CD4-positive, CD25-positive, alpha-beta regulatory T cell (primary cell): ENCODE results near the gene FECH. TPM values are rescaled to one million over a fixed set of nuclear protein-coding genes. Genes with fewer than 3 reads are reported as not detected.

Source experiments
- ATAC-seq, 2 donors: fragments of 150-1000 bp; cut with Tn5 transposase; one replicate each; pipeline ENCODE4 v1.10.0; 2021; ENCODE audit warnings: low read depth in 2 of 2, moderate number of reproducible peaks in 2 of 2, moderate library complexity in 1 of 2
- DNase-seq, 3 donors: peaks; one replicate each; pipeline versions ENCODE4 v3.0.0 to v3.0.0-alpha.2; 2012 to 2022; ENCODE audit warnings: mixed read lengths in 1 of 3
- H3K27ac ChIP-seq: one replicate; pipeline ENCODE4 v1.7.0; 2013; ENCODE audit warnings: mild to moderate bottlenecking, low read length; ENCODE audit not compliant: insufficient read depth, poor library complexity, severe bottlenecking
- H3K27me3 ChIP-seq: one replicate; pipeline ENCODE4 v1.7.0; 2013; ENCODE audit warnings: low read length; ENCODE audit not compliant: control insufficient read depth, insufficient read depth
- H3K36me3 ChIP-seq: one replicate; pipeline ENCODE4 v1.7.0; 2013; ENCODE audit warnings: mild to moderate bottlenecking, low read length, moderate library complexity; ENCODE audit not compliant: control insufficient read depth, insufficient read depth
- H3K4me1 ChIP-seq: 2 replicates; pipeline ENCODE4 v1.7.0; 2013; ENCODE audit warnings: mild to moderate bottlenecking, low read length; ENCODE audit not compliant: insufficient read depth, control insufficient read depth, poor library complexity, severe bottlenecking
- H3K4me3 ChIP-seq: one replicate; pipeline ENCODE4 v1.7.0; 2013; ENCODE audit warnings: low read depth, mild to moderate bottlenecking, low read length, moderate library complexity
- H3K9me3 ChIP-seq, 2 experiments: 1 replicate in 1 of 2; 2 replicates in 1 of 2; pipeline ENCODE4 v1.7.0; 2013; ENCODE audit warnings: low read length in 2 of 2, mild to moderate bottlenecking in 1 of 2, moderate library complexity in 1 of 2; ENCODE audit not compliant: control insufficient read depth in 2 of 2
- H3K27ac Mint-ChIP-seq, 3 donors: one replicate each; pipeline ENCODE4 v1.8.0; 2020 to 2022; ENCODE audit warnings: mild to moderate bottlenecking in 3 of 3, mixed read lengths in 3 of 3, moderate library complexity in 2 of 3
- H3K27me3 Mint-ChIP-seq: one replicate; pipeline ENCODE4 v1.8.0; 2022; ENCODE audit warnings: mild to moderate bottlenecking, mixed read lengths
- H3K36me3 Mint-ChIP-seq: one replicate; pipeline ENCODE4 v1.8.0; 2020; ENCODE audit warnings: mixed read lengths
- H3K4me1 Mint-ChIP-seq, 4 donors: one replicate each; pipeline ENCODE4 v1.8.0; 2020 to 2022; ENCODE audit warnings: mixed read lengths in 4 of 4, mild to moderate bottlenecking in 1 of 4
- H3K4me3 Mint-ChIP-seq, 4 donors: one replicate each; pipeline ENCODE4 v1.8.0; 2020 to 2022; ENCODE audit warnings: mild to moderate bottlenecking in 4 of 4, mixed read lengths in 4 of 4, moderate library complexity in 3 of 4
- H3K9me3 Mint-ChIP-seq, 7 donors: one replicate each; pipeline ENCODE4 v1.8.0; 2020 to 2022; ENCODE audit warnings: mixed read lengths in 7 of 7, mild to moderate bottlenecking in 3 of 7, moderate library complexity in 2 of 7
- polyA plus RNA-seq, 4 donors: library from polyadenylated mRNA; unstranded; fragments of 300-500 nt; fragmentation: Illumina TruSeq; gene quantifications; one replicate each; pipeline ENCODE4 v1.2.3, GENCODE V29; 2021
- total RNA-seq: library from RNA; stranded (reverse); gene quantifications from one replicate; pipeline ENCODE4 v1.2.3, GENCODE V29; 2022

Gene FECH
- total and polyA plus RNA-seq, 5 donors from 2014 or later: 11.2 to 20.2 (median 16.0) TPM

- Histone ChIP-seq H3K27me3 (no peaks in the 10 kb centered on the region), H3K36me3 (no peaks in the 10 kb centered on the region), H3K4me3 (no peak overlapping the region), H3K4me1 (no peaks in the 10 kb centered on the region), H3K9me3 (no peaks in the 10 kb centered on the region), H3K27ac (no peak overlapping the region)
- no peak for DNase-seq
- Mint-ChIP-seq H3K27me3 (peaks cover 4% of the 10 kb centered on the region), H3K9me3 (peaks cover 0 to 2% (median 0%) of the 10 kb centered on the region in 7 donors), H3K36me3 (no peaks in the 10 kb centered on the region), H3K4me1 (no peaks in the 10 kb centered on the region), H3K4me3 (no peak overlapping the region), H3K27ac (no peak overlapping the region)
- ATAC-seq: no peak
Observed at GRCh38 chr18:57498682-57499256, 87.7 kb downstream of the FECH start.

Other genes with a start within 250 kb of the FECH start
- gene ST8SIA3, start 234.1 kb downstream of the FECH start, total RNA-seq: not detected
- gene ST8SIA3, start 234.1 kb downstream of the FECH start, polyA plus RNA-seq: not detected
- not detected for gene ONECUT2, start 151.3 kb downstream of the FECH start, total RNA-seq
- not detected for gene ONECUT2, start 151.3 kb downstream of the FECH start, polyA plus RNA-seq
- gene NARS1, start 35.1 kb upstream of the FECH start, total RNA-seq: 84.7 TPM
- gene NARS1, start 35.1 kb upstream of the FECH start, polyA plus RNA-seq: 10 to 100 TPM; 37.7 to 59.9 (median 48.9) TPM
- not detected for gene ATP8B1, start 216.6 kb upstream of the FECH start, total RNA-seq
- under 1 TPM in 1 of 4 donors, not detected in 3; 0.20 TPM for gene ATP8B1, start 216.6 kb upstream of the FECH start, polyA plus RNA-seq